Measurements from ENCODE around the gene ZNF487. TPM values are rescaled to one million over a fixed set of nuclear protein-coding genes. Genes with fewer than 3 reads are reported as not detected.

Gene ZNF487
- total and polyA plus RNA-seq, 2 of the 13 experiments (the other 11 are each of a cell fraction or from before 2014, with no cell fraction given): 7.4 to 8.8 TPM

- no peak for TF ChIP-seq DDIT3 (CRISPR knock-in tag; IDR thresholded peaks at IDR 0.05)
- peak; percentile 65 for TF ChIP-seq ZNF883 (CRISPR knock-in tag; IDR thresholded peaks at IDR 0.05; ENCODE audit: not compliant biosample characterization)
- peak; percentile 61 for TF ChIP-seq PHF20 (CRISPR knock-in tag; IDR thresholded peaks at IDR 0.05)
- TF ChIP-seq, protein P1, sequence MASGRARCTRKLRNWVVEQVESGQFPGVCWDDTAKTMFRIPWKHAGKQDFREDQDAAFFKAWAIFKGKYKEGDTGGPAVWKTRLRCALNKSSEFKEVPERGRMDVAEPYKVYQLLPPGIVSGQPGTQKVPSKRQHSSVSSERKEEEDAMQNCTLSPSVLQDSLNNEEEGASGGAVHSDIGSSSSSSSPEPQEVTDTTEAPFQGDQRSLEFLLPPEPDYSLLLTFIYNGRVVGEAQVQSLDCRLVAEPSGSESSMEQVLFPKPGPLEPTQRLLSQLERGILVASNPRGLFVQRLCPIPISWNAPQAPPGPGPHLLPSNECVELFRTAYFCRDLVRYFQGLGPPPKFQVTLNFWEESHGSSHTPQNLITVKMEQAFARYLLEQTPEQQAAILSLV (CRISPR knock-in tag; IDR thresholded peaks at IDR 0.05; ENCODE audit: borderline replicate concordance): peak; percentile 84
- no peak for TF ChIP-seq ZNF784 (CRISPR knock-in tag; IDR thresholded peaks at IDR 0.05; ENCODE audit: borderline replicate concordance)
- TF ChIP-seq ONECUT2 (CRISPR knock-in tag; IDR thresholded peaks at IDR 0.05): peak; percentile 41; the same call in 1 of the 2 replicates
- TF ChIP-seq ZFP37 (CRISPR knock-in tag; IDR thresholded peaks at IDR 0.05; ENCODE audit: borderline replicate concordance): 0 out of 2 replicates have a peak, but pooled peaks have one; percentile 65
- TF ChIP-seq ATF7-NPFF (CRISPR knock-in tag; IDR thresholded peaks at IDR 0.05; ENCODE audit: low read depth): peak; percentile 84
- TF ChIP-seq HOMEZ (CRISPR knock-in tag; IDR thresholded peaks at IDR 0.05; ENCODE audit: low read depth): no peak
- no peak for TF ChIP-seq PPARG (CRISPR knock-in tag; conservative IDR thresholded peaks at IDR 0.05)
- no peak for TF ChIP-seq ZNF740 (CRISPR knock-in tag; IDR thresholded peaks at IDR 0.05)
- TF ChIP-seq TFDP1 (CRISPR knock-in tag; IDR thresholded peaks at IDR 0.05; ENCODE audit: borderline replicate concordance): peak; percentile 77; the same call in 1 of the 2 replicates
- TF ChIP-seq KDM5A (IDR thresholded peaks at IDR 0.05; ENCODE audit: borderline replicate concordance, low read length): no peak; the same call in 1 of the 2 replicates
- peak; percentile 84; the same call in 1 of the 2 replicates for TF ChIP-seq ELK4 (CRISPR knock-in tag; IDR thresholded peaks at IDR 0.05; ENCODE audit: borderline replicate concordance)
- TF ChIP-seq NFAT5 (CRISPR knock-in tag; IDR thresholded peaks at IDR 0.05): peak; percentile 86
- no peak; the same call in 1 of the 2 replicates for TF ChIP-seq NCOA2 (CRISPR knock-in tag; IDR thresholded peaks at IDR 0.05)
Observed at GRCh38 chr10:43408710-43409384, 28.1 kb upstream of the ZNF487 start, which contains the start of gene HNRNPF (continued).

Measured in HepG2 (cell line).